GM19463 (cell line): ENCODE data around the gene CAMSAP1.

Experiments used
- ATAC-seq: cut with Tn5 transposase; IDR thresholded peaks from one replicate; pipeline ENCODE4 v1.9.1; 2021; ENCODE audit warnings: mild to moderate bottlenecking, moderate library complexity; ENCODE audit not compliant: unreplicated experiment

CAMSAP1 gene

GRCh38 chr9:135815830-135816650, 91.3 kb downstream of the CAMSAP1 start:
- ATAC-seq, result no peak

- ATAC-seq, result no peak
These were observed 91.9 kb downstream of the CAMSAP1 start for GRCh38 chr9:135815413-135815812.

GRCh38 chr9:135814421-135815095, 92.8 kb downstream of the CAMSAP1 start:
- no peak for ATAC-seq

GRCh38 chr9:135813671-135814290, 93.6 kb downstream of the CAMSAP1 start:
- ATAC-seq, result no peak

GRCh38 chr9:135812961-135813360, 94.4 kb downstream of the CAMSAP1 start:
- ATAC-seq, result no peak

- ATAC-seq, result no peak
These were observed 95.5 kb downstream of the CAMSAP1 start for GRCh38 chr9:135811801-135812200.

GRCh38 chr9:135810806-135811575, 96.4 kb downstream of the CAMSAP1 start:
- no peak for ATAC-seq

GRCh38 chr9:135809166-135809565, 98.2 kb downstream of the CAMSAP1 start:
- no peak for ATAC-seq

GRCh38 chr9:135805422-135806022, 101.8 kb downstream of the CAMSAP1 start:
- no peak for ATAC-seq

- no peak for ATAC-seq
These were observed 102.5 kb downstream of the CAMSAP1 start for GRCh38 chr9:135804581-135805421.

GRCh38 chr9:135803441-135803840, 103.9 kb downstream of the CAMSAP1 start:
- ATAC-seq, result no peak

GRCh38 chr9:135802876-135803419, 104.4 kb downstream of the CAMSAP1 start:
- ATAC-seq, result no peak

- ATAC-seq, result no peak
These were observed 106.3 kb downstream of the CAMSAP1 start for GRCh38 chr9:135801070-135801469.

- ATAC-seq, result no peak
These were observed 108.1 kb downstream of the CAMSAP1 start for GRCh38 chr9:135799261-135799660.

- no peak for ATAC-seq
These were observed 109.1 kb downstream of the CAMSAP1 start for GRCh38 chr9:135798263-135798585.

GRCh38 chr9:135797507-135798262, 109.7 kb downstream of the CAMSAP1 start:
- ATAC-seq, result no peak

GRCh38 chr9:135796784-135797485, 110.4 kb downstream of the CAMSAP1 start:
- ATAC-seq, result no peak

- ATAC-seq, result no peak
These were observed 112.0 kb downstream of the CAMSAP1 start for GRCh38 chr9:135795391-135795790.
